Body of pancreas (tissue), 4 donors: ENCODE measurements around the gene IFITM10. TPM values are rescaled to one million over a fixed set of nuclear protein-coding genes. Genes with fewer than 3 reads are reported as not detected.

Experiments
- ATAC-seq: fragments of 150-250 bp; one replicate; pipeline ENCODE4 v1.9.1; 2016
- DNase-seq, 4 donors: peaks; one replicate each; pipeline ENCODE4 v3.0.0-alpha.2; 2019
- H3K27ac ChIP-seq, 4 donors: fragments of 200-600 bp; sonication (generic); 1 replicate in 3 of 4; 2 replicates in 1 of 4; pipeline versions ENCODE4 v1.5.1 to v1.6.1; 2016 to 2019; ENCODE audit warnings: mild to moderate bottlenecking in 1 of 4, mixed read lengths in 1 of 4, moderate library complexity in 1 of 4
- H3K27me3 ChIP-seq, 2 donors: fragments of 200-600 bp; sonication (generic); one replicate each; pipeline ENCODE4 v1.6.0; 2016; ENCODE audit warnings: mild to moderate bottlenecking in 1 of 2
- H3K36me3 ChIP-seq, 2 donors: fragments of 200-600 bp; sonication (generic); replicated peaks in 1 of 2; 2 replicates each; pipeline ENCODE4 v1.5.1; 2016; ENCODE audit warnings: low read depth in 2 of 2; ENCODE audit not compliant: insufficient read depth in 1 of 2
- H3K4me1 ChIP-seq: fragments of 200-600 bp; sonication (generic); one replicate; pipeline ENCODE4 v1.6.0; 2016
- H3K4me3 ChIP-seq, 2 donors: fragments of 200-600 bp; sonication (generic); 1 replicate in 1 of 2; 2 replicates in 1 of 2; pipeline ENCODE4 v1.5.1; 2016 to 2019
- H3K9me3 ChIP-seq, 3 donors: fragments of 200-600 bp; sonication (generic); 1 replicate in 2 of 3; 2 replicates in 1 of 3; pipeline ENCODE4 v1.5.1; 2016
- CTCF ChIP-seq, 7 experiments: fragments of 450-650 bp in 4 of 7; fragments of 200-600 bp in 3 of 7; sonication (generic) in 3 of 7; IDR thresholded peaks; one replicate each; pipeline ENCODE4 v1.5.1; 2016 to 2019; ENCODE audit warnings: antibody characterized with exemption in 7 of 7
- POLR2A ChIP-seq, 3 donors: fragments of 450-650 bp; IDR thresholded peaks; one replicate each; pipeline ENCODE4 v1.6.1; 2016; ENCODE audit warnings: antibody characterized with exemption in 3 of 3, mild to moderate bottlenecking in 2 of 3
- WGBS, 2 donors: methylation state at CpG; one replicate each; pipeline ENCODE4 v1.1.5; 2017; 5-methylcytosine and 5-hydroxymethylcytosine counted together
- intact Hi-C: fragments of 100-400 bp; cut with DNase I; formaldehyde crosslinking; loops from one replicate; pipeline ENCODE4 v1.15.1; 2023
- total RNA-seq, 2 donors: library from RNA; depleted of rRNA; stranded (reverse); fragments of >200 nt; gene quantifications; one replicate each; pipeline ENCODE4 v1.1.0, GENCODE V29; 2016

The IFITM10 gene
- total RNA-seq, 2 donors from 2014 or later, result 0.26 TPM; not detected in 1

GRCh38 chr11:1781593-1781975 lies 31.2 kb upstream of the IFITM10 start:
- Histone ChIP-seq H3K36me3 (no peaks in the 10 kb centered on the region), H3K27ac (peak overlapping the region in 1 of 4 donors; percentile 44), H3K9me3 (no peaks in the 10 kb centered on the region), H3K27me3 (no peaks in the 10 kb centered on the region), H3K4me1 (no peaks in the 10 kb centered on the region), H3K4me3 (no peak overlapping the region)
- no peak for DNase-seq
- intact Hi-C loops, result no loop called here
- ATAC-seq, result no peak
- WGBS, 2 donors, result 87% methylated on average over 8 of the region's 9 CpGs; no CpG with 5 or more reads in 1 of the 2 donors
- no peak for TF ChIP-seq POLR2A (IDR thresholded peaks at IDR 0.05)
- TF ChIP-seq CTCF (IDR thresholded peaks at IDR 0.05), result no peak

- Histone ChIP-seq H3K4me1 (no peaks in the 10 kb centered on the region), H3K9me3 (no peaks in the 10 kb centered on the region), H3K27ac (peak overlapping the region in 1 of 4 donors; percentile 44), H3K36me3 (no peaks in the 10 kb centered on the region), H3K27me3 (no peaks in the 10 kb centered on the region), H3K4me3 (no peak overlapping the region)
- no peak for TF ChIP-seq POLR2A (IDR thresholded peaks at IDR 0.05)
- no peak for TF ChIP-seq CTCF (IDR thresholded peaks at IDR 0.05)
- peak in 1 of 4 donors; percentile 66 for DNase-seq
- 70 to 81% methylated on average over 19 to 24 of the region's 25 CpGs for WGBS, 2 donors
- no peak for ATAC-seq
- intact Hi-C loops, result no loop called here
Observed at GRCh38 chr11:1780700-1781592, 30.6 kb upstream of the IFITM10 start.

GRCh38 chr11:1779806-1780699 lies 29.7 kb upstream of the IFITM10 start:
- Histone ChIP-seq H3K36me3 (no peaks in the 10 kb centered on the region), H3K27me3 (no peaks in the 10 kb centered on the region), H3K9me3 (no peaks in the 10 kb centered on the region), H3K4me1 (no peaks in the 10 kb centered on the region), H3K27ac (no peak overlapping the region), H3K4me3 (no peak overlapping the region)
- ATAC-seq, result no peak
- intact Hi-C loops, result no loop called here
- 77 to 87% methylated on average over 30 to 31 of the region's 34 CpGs for whole genome bisulfite sequencing, 2 donors
- TF ChIP-seq CTCF (IDR thresholded peaks at IDR 0.05), result no peak
- TF ChIP-seq POLR2A (IDR thresholded peaks at IDR 0.05), result no peak
- DNase-seq, result no peak

GRCh38 chr11:1779034-1779805 lies 28.8 kb upstream of the IFITM10 start:
- H3K9me3 ChIP-seq, result no peaks in the 10 kb centered on the region
- H3K27me3 ChIP-seq, result no peaks in the 10 kb centered on the region
- H3K4me3 ChIP-seq, result no peak overlapping the region
- H3K27ac ChIP-seq, result no peak overlapping the region
- TF ChIP-seq CTCF (IDR thresholded peaks at IDR 0.05), result no peak
- TF ChIP-seq POLR2A (IDR thresholded peaks at IDR 0.05), result no peak
- ATAC-seq (no peak), DNase-seq (no peak)
- H3K4me1 ChIP-seq, result no peaks in the 10 kb centered on the region
- WGBS, 2 donors, result 66 to 80% methylated on average over 7 to 16 of the region's 17 CpGs
- intact Hi-C loops, result no loop called here
- no peaks in the 10 kb centered on the region for H3K36me3 ChIP-seq
